Mesothelial cell of epicardium (in vitro differentiated cells): ENCODE data around the gene CTBP2. TPM values are rescaled to one million over a fixed set of nuclear protein-coding genes. Genes with fewer than 3 reads are reported as not detected.

Experiments
- DNase-seq, 2 experiments: peaks; one replicate each; pipeline ENCODE4 v3.0.0; 2021; ENCODE audit warnings: low spot score in 2 of 2; ENCODE audit not compliant: unreplicated experiment in 2 of 2
- H3K27ac Mint-ChIP-seq: 2 replicates; pipeline ENCODE4 v1.8.0; 2021; ENCODE audit warnings: mixed read lengths
- H3K27me3 Mint-ChIP-seq: 2 replicates; pipeline ENCODE4 v1.8.0; 2021; ENCODE audit warnings: low read depth, mixed read lengths
- H3K36me3 Mint-ChIP-seq: 2 replicates; pipeline ENCODE4 v1.8.0; 2021; ENCODE audit warnings: mixed read lengths
- H3K4me1 Mint-ChIP-seq: 2 replicates; pipeline ENCODE4 v1.8.0; 2021; ENCODE audit warnings: mixed read lengths
- H3K4me3 Mint-ChIP-seq: 2 replicates; pipeline ENCODE4 v1.8.0; 2021; ENCODE audit warnings: mild to moderate bottlenecking, moderate library complexity, mixed read lengths
- H3K9me3 Mint-ChIP-seq: 2 replicates; pipeline ENCODE4 v1.8.0; 2021; ENCODE audit warnings: mixed read lengths
- total RNA-seq: library from RNA; stranded (reverse); gene quantifications from 3 replicates; pipeline ENCODE4 v1.2.1, GENCODE V29; 2021
- TF ChIP-seq, protein P1 (sequence below): fragments of 200-600 bp; sonication (generic); IDR thresholded peaks from one replicate; pipeline ENCODE4 v1.5.0; 2021; ENCODE audit warnings: antibody characterized with exemption; ENCODE audit not compliant: unreplicated experiment

The CTBP2 gene
- total RNA-seq, 1 donor from 2014 or later: 122 TPM

DNA sequence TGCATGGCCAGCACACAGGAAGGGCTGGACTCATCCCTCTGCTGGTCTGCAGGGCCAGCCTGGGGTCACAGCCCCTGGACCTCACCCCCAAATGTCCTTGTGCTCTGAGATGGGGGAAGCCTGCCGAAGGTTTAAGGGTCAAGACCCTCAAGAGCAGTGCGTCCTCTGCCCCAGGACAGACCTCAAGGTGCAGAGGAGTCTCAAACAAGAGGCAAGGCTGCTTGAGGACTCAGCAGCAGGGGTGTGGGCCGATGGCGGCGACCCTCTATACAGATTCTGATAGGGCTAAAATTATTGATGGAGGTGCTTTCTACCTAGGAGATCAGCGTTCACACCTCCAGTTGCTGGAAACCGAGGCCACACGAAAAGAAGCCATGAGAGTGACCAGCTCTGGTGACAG, 137.7 kb downstream of the CTBP2 start:
- Mint-ChIP-seq H3K9me3 (peaks cover 11% of the 10 kb centered on the region), H3K27ac (no peak overlapping the region), H3K4me3 (no peak overlapping the region), H3K27me3 (no peaks in the 10 kb centered on the region), H3K36me3 (peaks cover 37% of the 10 kb centered on the region), H3K4me1 (peaks cover 22% of the 10 kb centered on the region)
- DNase-seq: no peak
- TF ChIP-seq, protein P1, sequence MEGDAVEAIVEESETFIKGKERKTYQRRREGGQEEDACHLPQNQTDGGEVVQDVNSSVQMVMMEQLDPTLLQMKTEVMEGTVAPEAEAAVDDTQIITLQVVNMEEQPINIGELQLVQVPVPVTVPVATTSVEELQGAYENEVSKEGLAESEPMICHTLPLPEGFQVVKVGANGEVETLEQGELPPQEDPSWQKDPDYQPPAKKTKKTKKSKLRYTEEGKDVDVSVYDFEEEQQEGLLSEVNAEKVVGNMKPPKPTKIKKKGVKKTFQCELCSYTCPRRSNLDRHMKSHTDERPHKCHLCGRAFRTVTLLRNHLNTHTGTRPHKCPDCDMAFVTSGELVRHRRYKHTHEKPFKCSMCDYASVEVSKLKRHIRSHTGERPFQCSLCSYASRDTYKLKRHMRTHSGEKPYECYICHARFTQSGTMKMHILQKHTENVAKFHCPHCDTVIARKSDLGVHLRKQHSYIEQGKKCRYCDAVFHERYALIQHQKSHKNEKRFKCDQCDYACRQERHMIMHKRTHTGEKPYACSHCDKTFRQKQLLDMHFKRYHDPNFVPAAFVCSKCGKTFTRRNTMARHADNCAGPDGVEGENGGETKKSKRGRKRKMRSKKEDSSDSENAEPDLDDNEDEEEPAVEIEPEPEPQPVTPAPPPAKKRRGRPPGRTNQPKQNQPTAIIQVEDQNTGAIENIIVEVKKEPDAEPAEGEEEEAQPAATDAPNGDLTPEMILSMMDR: no peak

GRCh38 chr10:125021686-125022344, 138.5 kb downstream of the CTBP2 start:
- peaks cover 42% of the 10 kb centered on the region for H3K36me3 Mint-ChIP-seq
- DNase-seq: no peak

GRCh38 chr10:125020871-125021270, 139.5 kb downstream of the CTBP2 start:
- peaks cover 11% of the 10 kb centered on the region for H3K9me3 Mint-ChIP-seq
- H3K27me3 Mint-ChIP-seq: no peaks in the 10 kb centered on the region
- DNase-seq: no peak
- H3K27ac Mint-ChIP-seq: no peak overlapping the region
- peaks cover 22% of the 10 kb centered on the region for H3K4me1 Mint-ChIP-seq
- H3K4me3 Mint-ChIP-seq: no peak overlapping the region
- H3K36me3 Mint-ChIP-seq: peaks cover 45% of the 10 kb centered on the region
- TF ChIP-seq, protein P1: no peak

More at GRCh38 chr10:125021686-125022344, 138.5 kb downstream of the CTBP2 start:
- TF ChIP-seq, protein P1: no peak
- no peak overlapping the region for H3K4me3 Mint-ChIP-seq
- H3K9me3 Mint-ChIP-seq: peaks cover 11% of the 10 kb centered on the region
- H3K27me3 Mint-ChIP-seq: no peaks in the 10 kb centered on the region
- H3K4me1 Mint-ChIP-seq: peaks cover 22% of the 10 kb centered on the region
- H3K27ac Mint-ChIP-seq: peak overlapping the region; percentile 59

DNA sequence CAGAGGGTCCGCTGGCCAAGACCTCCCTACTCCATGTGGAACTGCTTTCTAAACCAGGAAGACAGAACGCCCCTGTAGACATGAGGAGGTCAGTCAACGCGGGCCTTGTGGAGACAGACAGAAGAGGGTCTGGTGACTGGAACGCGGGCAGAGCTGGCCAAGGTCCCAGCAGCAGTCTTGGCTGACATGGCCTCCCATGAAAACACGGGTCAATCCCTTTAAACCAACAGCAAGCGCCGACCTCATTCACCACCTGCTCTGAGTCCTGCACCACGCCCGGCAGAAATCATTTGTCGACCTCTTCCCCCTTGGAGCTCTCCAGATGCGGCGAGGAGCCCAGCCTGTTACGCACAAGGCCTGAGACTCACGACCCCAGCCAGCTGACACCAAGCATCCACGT, 140.0 kb downstream of the CTBP2 start:
- H3K9me3 Mint-ChIP-seq: peaks cover 11% of the 10 kb centered on the region
- H3K4me1 Mint-ChIP-seq: peaks cover 18% of the 10 kb centered on the region
- no peak for DNase-seq
- H3K27ac Mint-ChIP-seq: no peak overlapping the region
- H3K36me3 Mint-ChIP-seq: peaks cover 46% of the 10 kb centered on the region
- TF ChIP-seq, protein P1: no peak
- H3K4me3 Mint-ChIP-seq: no peak overlapping the region
- H3K27me3 Mint-ChIP-seq: no peaks in the 10 kb centered on the region

- Mint-ChIP-seq H3K9me3 (peaks cover 11% of the 10 kb centered on the region), H3K4me1 (peaks cover 2% of the 10 kb centered on the region), H3K4me3 (no peak overlapping the region), H3K27ac (no peak overlapping the region), H3K27me3 (no peaks in the 10 kb centered on the region), H3K36me3 (peaks cover 49% of the 10 kb centered on the region)
- no peak for DNase-seq
- TF ChIP-seq, protein P1: no peak
Measured at GRCh38 chr10:125018576-125019143, 141.7 kb downstream of the CTBP2 start.
